GM23338 (cell line): ENCODE results near the gene KCNMA1.

Source experiments
- EZH2 ChIP-seq: fragments of 200-600 bp; sonication (generic); IDR thresholded peaks from one replicate; pipeline ENCODE4 v1.8.0; 2017; ENCODE audit warnings: antibody characterized with exemption, mild to moderate bottlenecking, low read depth; ENCODE audit not compliant: unreplicated experiment
- POLR2AphosphoS5 ChIP-seq: IDR thresholded peaks from 2 replicates; pipeline ENCODE4 v1.6.1; 2016; ENCODE audit warnings: antibody characterized with exemption, low read depth
- TF ChIP-seq, protein P1 (sequence below), 2 experiments: fragments of 200-600 bp in 1 of 2; sonication (generic) in 1 of 2; conservative IDR thresholded peaks; 2 replicates each; pipeline versions ENCODE4 v1.5.1 to v1.6.1; 2016 to 2017; ENCODE audit warnings: antibody characterized with exemption in 2 of 2, low read depth in 2 of 2, mild to moderate bottlenecking in 2 of 2, moderate library complexity in 1 of 2
- TF ChIP-seq, protein P2 (sequence below): IDR thresholded peaks from 2 replicates; pipeline ENCODE4 v1.6.1; 2016; ENCODE audit warnings: antibody characterized with exemption

DNA sequence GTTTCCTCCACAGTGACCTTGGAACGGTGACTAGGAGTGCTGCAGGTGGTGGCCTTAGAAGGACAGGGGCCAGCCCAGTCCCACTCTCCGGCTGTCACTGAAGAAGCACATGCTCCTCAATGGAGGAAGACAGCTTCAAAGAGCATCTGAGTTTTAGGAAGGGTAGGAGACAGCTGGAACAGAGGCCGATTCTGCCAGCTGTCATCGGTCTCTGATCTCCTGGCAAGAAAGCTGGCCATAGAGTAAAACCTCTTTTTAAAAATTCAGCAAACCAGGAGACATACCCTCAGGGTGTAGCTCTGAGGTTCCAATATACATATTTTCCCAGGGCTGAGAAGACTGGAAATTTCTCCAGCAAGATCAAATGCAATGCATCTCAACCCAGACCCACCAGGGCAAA is 55.9 kb downstream of the KCNMA1 start:
- TF ChIP-seq, protein P1, sequence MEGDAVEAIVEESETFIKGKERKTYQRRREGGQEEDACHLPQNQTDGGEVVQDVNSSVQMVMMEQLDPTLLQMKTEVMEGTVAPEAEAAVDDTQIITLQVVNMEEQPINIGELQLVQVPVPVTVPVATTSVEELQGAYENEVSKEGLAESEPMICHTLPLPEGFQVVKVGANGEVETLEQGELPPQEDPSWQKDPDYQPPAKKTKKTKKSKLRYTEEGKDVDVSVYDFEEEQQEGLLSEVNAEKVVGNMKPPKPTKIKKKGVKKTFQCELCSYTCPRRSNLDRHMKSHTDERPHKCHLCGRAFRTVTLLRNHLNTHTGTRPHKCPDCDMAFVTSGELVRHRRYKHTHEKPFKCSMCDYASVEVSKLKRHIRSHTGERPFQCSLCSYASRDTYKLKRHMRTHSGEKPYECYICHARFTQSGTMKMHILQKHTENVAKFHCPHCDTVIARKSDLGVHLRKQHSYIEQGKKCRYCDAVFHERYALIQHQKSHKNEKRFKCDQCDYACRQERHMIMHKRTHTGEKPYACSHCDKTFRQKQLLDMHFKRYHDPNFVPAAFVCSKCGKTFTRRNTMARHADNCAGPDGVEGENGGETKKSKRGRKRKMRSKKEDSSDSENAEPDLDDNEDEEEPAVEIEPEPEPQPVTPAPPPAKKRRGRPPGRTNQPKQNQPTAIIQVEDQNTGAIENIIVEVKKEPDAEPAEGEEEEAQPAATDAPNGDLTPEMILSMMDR (conservative IDR thresholded peaks at IDR 0.05; ENCODE audit: low read depth in 2 of 2), result no peak
- no peak for TF ChIP-seq POLR2AphosphoS5
- TF ChIP-seq EZH2, result no peak
- TF ChIP-seq, protein P2, sequence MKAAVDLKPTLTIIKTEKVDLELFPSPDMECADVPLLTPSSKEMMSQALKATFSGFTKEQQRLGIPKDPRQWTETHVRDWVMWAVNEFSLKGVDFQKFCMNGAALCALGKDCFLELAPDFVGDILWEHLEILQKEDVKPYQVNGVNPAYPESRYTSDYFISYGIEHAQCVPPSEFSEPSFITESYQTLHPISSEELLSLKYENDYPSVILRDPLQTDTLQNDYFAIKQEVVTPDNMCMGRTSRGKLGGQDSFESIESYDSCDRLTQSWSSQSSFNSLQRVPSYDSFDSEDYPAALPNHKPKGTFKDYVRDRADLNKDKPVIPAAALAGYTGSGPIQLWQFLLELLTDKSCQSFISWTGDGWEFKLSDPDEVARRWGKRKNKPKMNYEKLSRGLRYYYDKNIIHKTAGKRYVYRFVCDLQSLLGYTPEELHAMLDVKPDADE, result no peak
